ENCODE measurements around the gene B3GALT6. TPM values are rescaled to one million over a fixed set of nuclear protein-coding genes. Genes with fewer than 3 reads are reported as not detected.

B3GALT6 gene
- total and polyA plus RNA-seq, 2 experiments from 2014 or later = 5.5 to 26.5 TPM

GRCh38 chr1:1278620-1279019, 46.6 kb downstream of the B3GALT6 start (continued):
- TF ChIP-seq EZH2 (IDR thresholded peaks at IDR 0.05; ENCODE audit: low read depth, unreplicated experiment) = no peak

GRCh38 chr1:1279028-1279427, 47.0 kb downstream of the B3GALT6 start:
- Histone ChIP-seq H4K20me1 (replicated peaks; ENCODE audit: insufficient read depth) (no peaks in the 10 kb centered on the region), H3K9me2 (ENCODE audit: insufficient read depth) (no peaks in the 10 kb centered on the region), H3K4me1 (ENCODE audit: insufficient read depth) (no peaks in the 10 kb centered on the region), H3K4me3 (no peak overlapping the region), H2AFZ (no peak overlapping the region), H3K27ac (ENCODE audit: low read depth) (no peak overlapping the region), H3F3A (replicated peaks; ENCODE audit: low read depth) (no peaks in the 10 kb centered on the region), H3K36me3 (ENCODE audit: insufficient read depth) (no peaks in the 10 kb centered on the region), H3K79me2 (replicated peaks; ENCODE audit: insufficient read depth) (no peaks in the 10 kb centered on the region), H3K4me2 (no peak overlapping the region), H3K27me3 (ENCODE audit: insufficient read depth) (no peaks in the 10 kb centered on the region)
- peaks cover 3% of the 10 kb centered on the region; the same call in 1 of the 3 replicates for H3K9me3 Mint-ChIP-seq
- peaks cover 16% of the 10 kb centered on the region for H3K27me3 Mint-ChIP-seq (ENCODE audit: insufficient read depth, low read depth, poor library complexity)
- DNase-seq (ENCODE audit: low spot score) (no peak), ATAC-seq (no peak)
- peaks cover 4% of the 10 kb centered on the region; the same call in 1 of the 3 replicates for H3K36me3 Mint-ChIP-seq (ENCODE audit: low read depth)
- TF ChIP-seq ZNF462 (CRISPR knock-in tag; IDR thresholded peaks at IDR 0.05) = no peak
- TF ChIP-seq CTCF (conservative IDR thresholded peaks at IDR 0.05; ENCODE audit: low read depth in 2 of 2) = no peak
- TF ChIP-seq NANOG (IDR thresholded peaks at IDR 0.05; ENCODE audit: borderline replicate concordance) = no peak
- TF ChIP-seq JUNB (IDR thresholded peaks at IDR 0.05; ENCODE audit: unreplicated experiment) = no peak
- no peak for TF ChIP-seq ZNF114 (CRISPR knock-in tag; IDR thresholded peaks at IDR 0.05)
- no peak for TF ChIP-seq ZNF331 (CRISPR knock-in tag; IDR thresholded peaks at IDR 0.05; ENCODE audit: low read depth)
- no peak for TF ChIP-seq STAT1 (IDR thresholded peaks at IDR 0.05; ENCODE audit: unreplicated experiment)
- TF ChIP-seq EZH2phosphoT487 (IDR thresholded peaks at IDR 0.05; ENCODE audit: unreplicated experiment) = no peak
- TF ChIP-seq POLR2AphosphoS5 (IDR thresholded peaks at IDR 0.05; ENCODE audit: low read depth) = no peak
- TF ChIP-seq ETS1 (IDR thresholded peaks at IDR 0.05) = no peak
- TF ChIP-seq REST (IDR thresholded peaks at IDR 0.05; ENCODE audit: unreplicated experiment) = no peak
- no peak for TF ChIP-seq EZH2 (IDR thresholded peaks at IDR 0.05; ENCODE audit: low read depth, unreplicated experiment)
- TF ChIP-seq CREB1 (CRISPR knock-in tag; IDR thresholded peaks at IDR 0.05; ENCODE audit: low read depth) = no peak
- no peaks in the 10 kb centered on the region; the same call in 2 of the 3 replicates for H3K4me1 Mint-ChIP-seq
- H3K27ac Mint-ChIP-seq = no peak overlapping the region
- H3K4me3 Mint-ChIP-seq = no peak overlapping the region

Data from GM23338 (cell line).